HepG2 (cell line): Measurements from ENCODE around the gene PSMB10. TPM values are rescaled to one million over a fixed set of nuclear protein-coding genes. Genes with fewer than 3 reads are reported as not detected.

Experiments
- ARID4A ChIP-seq: sonication (generic); formaldehyde crosslinking; IDR thresholded peaks from 2 replicates; pipeline ENCODE4 v1.5.0; 2020; ENCODE audit warnings: mild to moderate bottlenecking, missing genetic modification reagents, borderline replicate concordance
- ARID5B ChIP-seq: IDR thresholded peaks from 2 replicates; pipeline ENCODE4 v1.4.0; 2020; ENCODE audit warnings: mild to moderate bottlenecking, missing genetic modification reagents
- E2F5 ChIP-seq: sonication (generic); formaldehyde crosslinking; conservative IDR thresholded peaks from 2 replicates; pipeline ENCODE4 v1.4.0; 2020; ENCODE audit warnings: missing genetic modification reagents
- MIER2 ChIP-seq: IDR thresholded peaks from 2 replicates; pipeline ENCODE4 v1.6.1; 2016; ENCODE audit warnings: missing biosample characterization, missing genetic modification reagents
- NCOA5 ChIP-seq: sonication (generic); formaldehyde crosslinking; IDR thresholded peaks from 2 replicates; pipeline ENCODE4 v1.4.0; 2020; ENCODE audit warnings: missing genetic modification reagents
- POLR2G ChIP-seq: fragments of 200-400 bp; formaldehyde crosslinking; IDR thresholded peaks from 2 replicates; pipeline ENCODE4 v1.6.1; 2018; ENCODE audit warnings: mild to moderate bottlenecking, low read depth, low read length, moderate library complexity
- RARA ChIP-seq: IDR thresholded peaks from 2 replicates; pipeline ENCODE4 v1.6.1; 2016; ENCODE audit warnings: missing genetic modification reagents, missing compliant biosample characterization
- RBFOX2 ChIP-seq: fragments of 200-400 bp; formaldehyde crosslinking; IDR thresholded peaks from 2 replicates; pipeline ENCODE4 v1.6.1; 2017; ENCODE audit warnings: low read depth, mild to moderate bottlenecking, low read length
- REL ChIP-seq: sonication (generic); formaldehyde crosslinking; conservative IDR thresholded peaks from 2 replicates; pipeline ENCODE4 v1.8.0; 2022; ENCODE audit warnings: mild to moderate bottlenecking, missing genetic modification reagents, moderate library complexity
- RELA ChIP-seq: sonication (generic); formaldehyde crosslinking; IDR thresholded peaks from 2 replicates; pipeline ENCODE4 v1.4.0; 2020; ENCODE audit warnings: missing genetic modification reagents
- REXO4 ChIP-seq: sonication (generic); formaldehyde crosslinking; IDR thresholded peaks from 2 replicates; pipeline ENCODE4 v1.8.0; 2022; ENCODE audit warnings: missing genetic modification reagents, mild to moderate bottlenecking, borderline replicate concordance
- RFX1 ChIP-seq: fragments of 450-650 bp; IDR thresholded peaks from 2 replicates; pipeline ENCODE4 v1.6.1; 2017
- TRAFD1 ChIP-seq: sonication (generic); formaldehyde crosslinking; IDR thresholded peaks from 2 replicates; pipeline ENCODE4 v1.5.1; 2020; ENCODE audit warnings: missing genetic modification reagents, mild to moderate bottlenecking, borderline replicate concordance
- ZNF280B ChIP-seq: sonication (generic); formaldehyde crosslinking; IDR thresholded peaks from 2 replicates; pipeline ENCODE4 v1.5.0; 2020; ENCODE audit warnings: missing genetic modification reagents, mild to moderate bottlenecking, borderline replicate concordance
- ZNF547 ChIP-seq: sonication (generic); formaldehyde crosslinking; IDR thresholded peaks from 2 replicates; pipeline ENCODE4 v1.5.1; 2020; ENCODE audit warnings: mild to moderate bottlenecking, missing genetic modification reagents
- ZNF678 ChIP-seq: sonication (generic); formaldehyde crosslinking; IDR thresholded peaks from 2 replicates; pipeline ENCODE4 v1.4.0; 2020; ENCODE audit warnings: mild to moderate bottlenecking, missing genetic modification reagents
- polyA plus RNA-seq, 8 experiments: library from polyadenylated mRNA; depleted of rRNA in 3 of 8; stranded (reverse) in 7 of 8; unstranded in 1 of 8; fragments of >200 nt; fragmentation: Illumina TruSeq in 4 of 8; extraction: Trizol in 4 of 8; gene quantifications; 2 replicates each; pipeline versions ENCODE4 v1.2.1 to v1.2.3, GENCODE V29; 2011 to 2016; ENCODE audit warnings: low read depth in 4 of 8, missing spikeins in 1 of 8, mixed read lengths in 1 of 8; ENCODE audit not compliant: insufficient read depth in 1 of 8
- total RNA-seq, 5 experiments: library from RNA; depleted of rRNA; stranded (reverse); fragments of >200 nt; fragmentation: Illumina TruSeq; extraction: Trizol; gene quantifications; 2 replicates each; pipeline ENCODE4 v1.2.3, GENCODE V29; 2016; ENCODE audit warnings: low read depth in 1 of 5

Gene PSMB10
- total and polyA plus RNA-seq, 2 of the 13 experiments (the other 11 are each of a cell fraction or from before 2014, with no cell fraction given) = 12.7 to 65.9 TPM

GRCh38 chr16:67892899-67893742 lies 43.5 kb downstream of the PSMB10 start, which contains the start of gene PSKH1 (continued):
- 0 out of 2 replicates have a peak, but pooled peaks have one; percentile 9 for TF ChIP-seq RARA (CRISPR knock-in tag)
- TF ChIP-seq NCOA5 = peak; percentile 64; the same call in 1 of the 2 replicates
- no peak; the same call in 1 of the 2 replicates for TF ChIP-seq E2F5
- 0 out of 2 replicates have a peak, but pooled peaks have one; percentile 33 for TF ChIP-seq REL (CRISPR knock-in tag)
- peak; percentile 76 for TF ChIP-seq POLR2G
- no peak for TF ChIP-seq ZNF280B
- peak; percentile 89; the same call in 1 of the 2 replicates for TF ChIP-seq ZNF678
- no peak for TF ChIP-seq TRAFD1 (CRISPR knock-in tag)
- peak; percentile 94 for TF ChIP-seq RBFOX2
- no peak for TF ChIP-seq ZNF547 (CRISPR knock-in tag)
- TF ChIP-seq REXO4 = peak; percentile 78; the same call in 1 of the 2 replicates
- TF ChIP-seq RELA = no peak
- no peak for TF ChIP-seq MIER2 (CRISPR knock-in tag)
- TF ChIP-seq ARID4A (CRISPR knock-in tag) = peak; percentile 93
- TF ChIP-seq ARID5B (CRISPR knock-in tag) = no peak
- TF ChIP-seq RFX1 = no peak
